GM12878 (cell line): ENCODE results near the gene LIPG.

Experiments
- BCL11A ChIP-seq: IDR thresholded peaks from 2 replicates; pipeline ENCODE4 v1.6.1; 2011; ENCODE audit warnings: low read depth, low read length
- MXI1 ChIP-seq: fragments of 150-350 bp; IDR thresholded peaks from 2 replicates; pipeline ENCODE4 v1.6.1; 2011; ENCODE audit warnings: low read depth, mild to moderate bottlenecking, inconsistent platforms, low read length, improper control_type of control experiment
- POLR2AphosphoS5 ChIP-seq: IDR thresholded peaks from 2 replicates; pipeline ENCODE4 v1.6.1; 2011; ENCODE audit warnings: mild to moderate bottlenecking, low read length, inconsistent platforms
- RCOR1 ChIP-seq: conservative IDR thresholded peaks from 2 replicates; pipeline ENCODE4 v1.6.1; 2012; ENCODE audit warnings: low read depth, low read length, improper control_type of control experiment
- SP1 ChIP-seq: IDR thresholded peaks from one replicate; pipeline ENCODE4 v1.6.1; 2011; ENCODE audit warnings: low read depth, low read length
- ZNF687 ChIP-seq: fragments of 450-650 bp; IDR thresholded peaks from 2 replicates; pipeline ENCODE4 v1.6.1; 2017; ENCODE audit warnings: mild to moderate bottlenecking, moderate library complexity
- TF ChIP-seq, protein P1 (sequence below): IDR thresholded peaks from 2 replicates; pipeline ENCODE4 v1.6.1; 2011; ENCODE audit warnings: borderline replicate concordance, low read depth, mild to moderate bottlenecking, moderate library complexity, mixed read lengths, low read length; ENCODE audit not compliant: insufficient read depth; ENCODE audit errors: extremely low read length
- TF ChIP-seq, protein P2 (sequence below), 3 experiments: IDR thresholded peaks in 2 of 3; conservative IDR thresholded peaks in 1 of 3; 2 replicates each; pipeline ENCODE4 v1.5.1; 2011; ENCODE audit warnings: low read depth in 3 of 3, low read length in 3 of 3, mild to moderate bottlenecking in 3 of 3, control low read depth in 2 of 3, moderate library complexity in 2 of 3, inconsistent platforms in 1 of 3, mixed read lengths in 1 of 3; ENCODE audit not compliant: control insufficient read depth in 2 of 3, insufficient read depth in 1 of 3; ENCODE audit errors: extremely low read depth in 1 of 3

GRCh38 chr18:49646873-49647272, 85.0 kb downstream of the LIPG start:
- TF ChIP-seq POLR2AphosphoS5 (no peak), RCOR1 (no peak), SP1 (no peak), MXI1 (no peak), BCL11A (no peak), ZNF687 (no peak)
- TF ChIP-seq, protein P1, sequence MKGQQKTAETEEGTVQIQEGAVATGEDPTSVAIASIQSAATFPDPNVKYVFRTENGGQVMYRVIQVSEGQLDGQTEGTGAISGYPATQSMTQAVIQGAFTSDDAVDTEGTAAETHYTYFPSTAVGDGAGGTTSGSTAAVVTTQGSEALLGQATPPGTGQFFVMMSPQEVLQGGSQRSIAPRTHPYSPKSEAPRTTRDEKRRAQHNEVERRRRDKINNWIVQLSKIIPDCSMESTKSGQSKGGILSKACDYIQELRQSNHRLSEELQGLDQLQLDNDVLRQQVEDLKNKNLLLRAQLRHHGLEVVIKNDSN = no peak
- TF ChIP-seq, protein P2, sequence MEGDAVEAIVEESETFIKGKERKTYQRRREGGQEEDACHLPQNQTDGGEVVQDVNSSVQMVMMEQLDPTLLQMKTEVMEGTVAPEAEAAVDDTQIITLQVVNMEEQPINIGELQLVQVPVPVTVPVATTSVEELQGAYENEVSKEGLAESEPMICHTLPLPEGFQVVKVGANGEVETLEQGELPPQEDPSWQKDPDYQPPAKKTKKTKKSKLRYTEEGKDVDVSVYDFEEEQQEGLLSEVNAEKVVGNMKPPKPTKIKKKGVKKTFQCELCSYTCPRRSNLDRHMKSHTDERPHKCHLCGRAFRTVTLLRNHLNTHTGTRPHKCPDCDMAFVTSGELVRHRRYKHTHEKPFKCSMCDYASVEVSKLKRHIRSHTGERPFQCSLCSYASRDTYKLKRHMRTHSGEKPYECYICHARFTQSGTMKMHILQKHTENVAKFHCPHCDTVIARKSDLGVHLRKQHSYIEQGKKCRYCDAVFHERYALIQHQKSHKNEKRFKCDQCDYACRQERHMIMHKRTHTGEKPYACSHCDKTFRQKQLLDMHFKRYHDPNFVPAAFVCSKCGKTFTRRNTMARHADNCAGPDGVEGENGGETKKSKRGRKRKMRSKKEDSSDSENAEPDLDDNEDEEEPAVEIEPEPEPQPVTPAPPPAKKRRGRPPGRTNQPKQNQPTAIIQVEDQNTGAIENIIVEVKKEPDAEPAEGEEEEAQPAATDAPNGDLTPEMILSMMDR (IDR thresholded peaks at IDR 0.05 in 2 of 3, conservative IDR thresholded peaks at IDR 0.05 in 1 of 3; ENCODE audit: control insufficient read depth in 2 of 3, extremely low read depth in 1 of 3, insufficient read depth in 1 of 3, low read depth in 3 of 3, low read length in 3 of 3) = no peak
